SK-N-SH treated with all-trans-retinoic acid at 6 μM for 48 hours (cell line): ENCODE results near the gene RELL1.
A peak's percentile ranks its signal among the peaks of the same experiment; 100 is the strongest.

Source experiments
- ATAC-seq: fragments of 200-7000 bp; cut with Tn5 transposase; 3 replicates; pipeline ENCODE4 v1.9.1; 2020; ENCODE audit warnings: mild to moderate bottlenecking, moderate library complexity
- ARNTL ChIP-seq: fragments of 450-650 bp; formaldehyde crosslinking; IDR thresholded peaks from 2 replicates; pipeline ENCODE4 v1.5.0; 2020; ENCODE audit warnings: low read depth, mild to moderate bottlenecking, moderate library complexity, borderline replicate concordance
- BACH2 ChIP-seq: fragments of 250-450 bp; sonication (Bioruptor Pico); IDR thresholded peaks from 2 replicates; pipeline ENCODE4 v1.9.0; 2021; ENCODE audit warnings: mild to moderate bottlenecking, borderline replicate concordance
- CREB5 ChIP-seq: fragments of 250-450 bp; sonication (Bioruptor Pico); IDR thresholded peaks from 2 replicates; pipeline ENCODE4 v1.5.1; 2020; ENCODE audit warnings: low read depth, mild to moderate bottlenecking, moderate library complexity
- CSDC2 ChIP-seq: fragments of 250-450 bp; sonication (Bioruptor Pico); IDR thresholded peaks from 2 replicates; pipeline ENCODE4 v1.5.0; 2020; ENCODE audit warnings: mild to moderate bottlenecking, moderate library complexity
- CSRNP3 ChIP-seq: fragments of 250-450 bp; sonication (Bioruptor Pico); IDR thresholded peaks from 2 replicates; pipeline ENCODE4 v1.5.1; 2021; ENCODE audit warnings: mild to moderate bottlenecking, moderate library complexity
- ESRRG ChIP-seq: fragments of 250-450 bp; sonication (Bioruptor Pico); IDR thresholded peaks from 2 replicates; pipeline ENCODE4 v1.6.1; 2021; ENCODE audit warnings: mild to moderate bottlenecking
- ISL1 ChIP-seq: fragments of 250-450 bp; sonication (Bioruptor Pico); IDR thresholded peaks from 2 replicates; pipeline ENCODE4 v2.1.2; 2022; ENCODE audit warnings: mild to moderate bottlenecking, moderate library complexity
- PATZ1 ChIP-seq: fragments of 250-450 bp; sonication (Bioruptor Pico); IDR thresholded peaks from 2 replicates; pipeline ENCODE4 v1.8.0; 2020; ENCODE audit warnings: mild to moderate bottlenecking, moderate library complexity, borderline replicate concordance
- POU6F1 ChIP-seq: fragments of 250-450 bp; sonication (Bioruptor Pico); IDR thresholded peaks from 2 replicates; pipeline ENCODE4 v1.8.0; 2021; ENCODE audit warnings: low read depth, mild to moderate bottlenecking, moderate library complexity, borderline replicate concordance
- RARB ChIP-seq: fragments of 250-450 bp; sonication (Bioruptor Pico); IDR thresholded peaks from 2 replicates; pipeline ENCODE4 v1.8.0; 2021; ENCODE audit warnings: mild to moderate bottlenecking, moderate library complexity
- TCF4 ChIP-seq: fragments of 250-450 bp; sonication (Bioruptor Pico); IDR thresholded peaks from 2 replicates; pipeline ENCODE4 v1.8.0; 2021; ENCODE audit warnings: mild to moderate bottlenecking, moderate library complexity, borderline replicate concordance
- TOX ChIP-seq: fragments of 250-450 bp; sonication (Bioruptor Pico); IDR thresholded peaks from 2 replicates; pipeline ENCODE4 v1.8.0; 2021; ENCODE audit warnings: mild to moderate bottlenecking, moderate library complexity, borderline replicate concordance
- TSHZ2 ChIP-seq: fragments of 250-450 bp; sonication (Bioruptor Pico); IDR thresholded peaks from 2 replicates; pipeline ENCODE4 v1.5.0; 2020; ENCODE audit warnings: mild to moderate bottlenecking, moderate library complexity
- ZC3H10 ChIP-seq: fragments of 250-450 bp; sonication (Bioruptor Pico); IDR thresholded peaks from 2 replicates; pipeline ENCODE4 v1.5.1; 2021; ENCODE audit warnings: mild to moderate bottlenecking, moderate library complexity
- ZFP3 ChIP-seq: fragments of 250-450 bp; sonication (Bioruptor Pico); IDR thresholded peaks from 2 replicates; pipeline ENCODE4 v1.5.0; 2020; ENCODE audit warnings: mild to moderate bottlenecking, moderate library complexity
- ZNF70 ChIP-seq: fragments of 450-650 bp; formaldehyde crosslinking; IDR thresholded peaks from 2 replicates; pipeline ENCODE4 v1.5.0; 2020; ENCODE audit warnings: mild to moderate bottlenecking, moderate library complexity

RELL1 gene

GRCh38 chr4:37687194-37687562 lies 1.0 kb upstream of the RELL1 start:
- TF ChIP-seq BACH2 (CRISPR knock-in tag) (no peak), CSRNP3 (CRISPR knock-in tag) (no peak), CSDC2 (CRISPR knock-in tag) (no peak), ESRRG (CRISPR knock-in tag) (no peak), ZNF70 (CRISPR knock-in tag) (no peak), ISL1 (CRISPR knock-in tag) (no peak), TCF4 (CRISPR knock-in tag) (no peak), RARB (no peak), TSHZ2 (CRISPR knock-in tag) (no peak), ZFP3 (no peak), TOX (no peak), PATZ1 (no peak)
- ATAC-seq, result no peak

GRCh38 chr4:37685823-37686372 lies 278 bp downstream of the RELL1 start:
- peak; percentile 51 for ATAC-seq
- TF ChIP-seq CSRNP3 (CRISPR knock-in tag), result no peak
- TF ChIP-seq CSDC2 (CRISPR knock-in tag), result 0 out of 2 replicates have a peak, but pooled peaks have one; percentile 40

- TF ChIP-seq POU6F1 (CRISPR knock-in tag) (no peak), ISL1 (CRISPR knock-in tag) (no peak), ARNTL (CRISPR knock-in tag) (no peak), ZC3H10 (CRISPR knock-in tag) (no peak)
- no peak for ATAC-seq
These were observed 884 bp downstream of the RELL1 start for GRCh38 chr4:37685161-37685822.

- TF ChIP-seq CREB5 (CRISPR knock-in tag), result no peak
- ATAC-seq, result no peak
These were observed 2.0 kb downstream of the RELL1 start for GRCh38 chr4:37684154-37684553.
